Neutrophil (primary cell): ENCODE results near the gene ADGRG4.
"Not testable (repeated sequence)": the region's sequence is repeated elsewhere in the genome, so short reads cannot be mapped to it uniquely, and the experiment has no call there.

Experiments used
- H3K27ac ChIP-seq: fragments of 200-600 bp; sonication (generic); 2 replicates; pipeline ENCODE4 v1.5.1; 2016; ENCODE audit warnings: mild to moderate bottlenecking, moderate library complexity
- H3K27me3 ChIP-seq: fragments of 200-600 bp; sonication (generic); 2 replicates; pipeline ENCODE4 v1.6.0; 2016; ENCODE audit warnings: mild to moderate bottlenecking
- H3K36me3 ChIP-seq: fragments of 200-600 bp; sonication (generic); 2 replicates; pipeline ENCODE4 v1.5.1; 2017
- H3K4me1 ChIP-seq, 2 experiments: fragments of 200-600 bp in 1 of 2; sonication (generic) in 1 of 2; 1 replicate in 1 of 2; 2 replicates in 1 of 2; pipeline versions ENCODE4 v1.5.1 to v1.6.1; 2013 to 2016; ENCODE audit warnings: low read depth in 1 of 2, low read length in 1 of 2, mild to moderate bottlenecking in 1 of 2, moderate library complexity in 1 of 2; ENCODE audit not compliant: control insufficient read depth in 1 of 2, insufficient read depth in 1 of 2
- H3K4me3 ChIP-seq, 2 experiments: fragments of 200-600 bp in 1 of 2; sonication (generic) in 1 of 2; 1 replicate in 1 of 2; 2 replicates in 1 of 2; pipeline ENCODE4 v1.5.1; 2013 to 2016; ENCODE audit warnings: low read depth in 1 of 2, low read length in 1 of 2, mild to moderate bottlenecking in 1 of 2, moderate library complexity in 1 of 2
- H3K9me3 ChIP-seq: fragments of 200-600 bp; sonication (generic); 2 replicates; pipeline ENCODE4 v1.5.1; 2016
- CTCF ChIP-seq: fragments of 200-600 bp; sonication (generic); IDR thresholded peaks from 2 replicates; pipeline ENCODE4 v1.5.1; 2016; ENCODE audit warnings: antibody characterized with exemption

The ADGRG4 gene

GRCh38 chrX:136275553-136275952 is 25.2 kb upstream of the ADGRG4 start:
- TF ChIP-seq CTCF: no peak
- Histone ChIP-seq H3K9me3 (no peaks in the 10 kb centered on the region), H3K36me3 (no peaks in the 10 kb centered on the region), H3K27ac (no peak overlapping the region), H3K4me1 (no peaks in the 10 kb centered on the region), H3K27me3 (no peaks in the 10 kb centered on the region), H3K4me3 (no peak overlapping the region)

- not testable (repeated sequence) for H3K4me3 ChIP-seq, H3K36me3 ChIP-seq, H3K27me3 ChIP-seq, H3K9me3 ChIP-seq, H3K4me1 ChIP-seq, H3K27ac ChIP-seq
These were observed 14.4 kb upstream of the ADGRG4 start for GRCh38 chrX:136286375-136286774.

- TF ChIP-seq CTCF: no peak
- H3K27ac ChIP-seq: no peak overlapping the region
- no peaks in the 10 kb centered on the region for H3K4me1 ChIP-seq
- H3K36me3 ChIP-seq: no peaks in the 10 kb centered on the region
- H3K9me3 ChIP-seq: no peaks in the 10 kb centered on the region
- no peak overlapping the region for H3K4me3 ChIP-seq
- H3K27me3 ChIP-seq: no peaks in the 10 kb centered on the region
These were observed 8.9 kb upstream of the ADGRG4 start for GRCh38 chrX:136291824-136292223.

GRCh38 chrX:136292656-136293055 is 8.1 kb upstream of the ADGRG4 start:
- TF ChIP-seq CTCF: no peak
- H3K9me3 ChIP-seq: no peaks in the 10 kb centered on the region
- H3K36me3 ChIP-seq: no peaks in the 10 kb centered on the region
- no peak overlapping the region for H3K4me3 ChIP-seq
- H3K4me1 ChIP-seq: no peaks in the 10 kb centered on the region
- no peak overlapping the region for H3K27ac ChIP-seq
- no peaks in the 10 kb centered on the region for H3K27me3 ChIP-seq

GRCh38 chrX:136295380-136295779 is 5.4 kb upstream of the ADGRG4 start:
- no peak overlapping the region for H3K27ac ChIP-seq
- H3K36me3 ChIP-seq: no peaks in the 10 kb centered on the region
- no peak overlapping the region for H3K4me3 ChIP-seq
- no peaks in the 10 kb centered on the region for H3K4me1 ChIP-seq
- no peak for TF ChIP-seq CTCF
- H3K27me3 ChIP-seq: no peaks in the 10 kb centered on the region
- no peaks in the 10 kb centered on the region for H3K9me3 ChIP-seq

- Histone ChIP-seq H3K9me3 (no peaks in the 10 kb centered on the region), H3K27ac (no peak overlapping the region), H3K4me3 (no peak overlapping the region), H3K27me3 (no peaks in the 10 kb centered on the region), H3K36me3 (no peaks in the 10 kb centered on the region), H3K4me1 (no peaks in the 10 kb centered on the region)
- TF ChIP-seq CTCF: no peak
These were observed 2.3 kb downstream of the ADGRG4 start for GRCh38 chrX:136303041-136303440.
